ENCODE data around the gene ADORA2B. TPM values are rescaled to one million over a fixed set of nuclear protein-coding genes. Genes with fewer than 3 reads are reported as not detected.

Gene ADORA2B
- total and polyA plus RNA-seq, 2 experiments from 2014 or later = 3.3 to 7.9 TPM

- TF ChIP-seq ZNF462 (CRISPR knock-in tag; IDR thresholded peaks at IDR 0.05) (no peak), POLR2AphosphoS5 (IDR thresholded peaks at IDR 0.05; ENCODE audit: low read depth) (no peak)
- TF ChIP-seq, protein P1, sequence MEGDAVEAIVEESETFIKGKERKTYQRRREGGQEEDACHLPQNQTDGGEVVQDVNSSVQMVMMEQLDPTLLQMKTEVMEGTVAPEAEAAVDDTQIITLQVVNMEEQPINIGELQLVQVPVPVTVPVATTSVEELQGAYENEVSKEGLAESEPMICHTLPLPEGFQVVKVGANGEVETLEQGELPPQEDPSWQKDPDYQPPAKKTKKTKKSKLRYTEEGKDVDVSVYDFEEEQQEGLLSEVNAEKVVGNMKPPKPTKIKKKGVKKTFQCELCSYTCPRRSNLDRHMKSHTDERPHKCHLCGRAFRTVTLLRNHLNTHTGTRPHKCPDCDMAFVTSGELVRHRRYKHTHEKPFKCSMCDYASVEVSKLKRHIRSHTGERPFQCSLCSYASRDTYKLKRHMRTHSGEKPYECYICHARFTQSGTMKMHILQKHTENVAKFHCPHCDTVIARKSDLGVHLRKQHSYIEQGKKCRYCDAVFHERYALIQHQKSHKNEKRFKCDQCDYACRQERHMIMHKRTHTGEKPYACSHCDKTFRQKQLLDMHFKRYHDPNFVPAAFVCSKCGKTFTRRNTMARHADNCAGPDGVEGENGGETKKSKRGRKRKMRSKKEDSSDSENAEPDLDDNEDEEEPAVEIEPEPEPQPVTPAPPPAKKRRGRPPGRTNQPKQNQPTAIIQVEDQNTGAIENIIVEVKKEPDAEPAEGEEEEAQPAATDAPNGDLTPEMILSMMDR (conservative IDR thresholded peaks at IDR 0.05; ENCODE audit: low read depth in 2 of 2) = no peak
These were observed 28.9 kb downstream of the ADORA2B start (continued) for GRCh38 chr17:15973834-15974233.

DNA sequence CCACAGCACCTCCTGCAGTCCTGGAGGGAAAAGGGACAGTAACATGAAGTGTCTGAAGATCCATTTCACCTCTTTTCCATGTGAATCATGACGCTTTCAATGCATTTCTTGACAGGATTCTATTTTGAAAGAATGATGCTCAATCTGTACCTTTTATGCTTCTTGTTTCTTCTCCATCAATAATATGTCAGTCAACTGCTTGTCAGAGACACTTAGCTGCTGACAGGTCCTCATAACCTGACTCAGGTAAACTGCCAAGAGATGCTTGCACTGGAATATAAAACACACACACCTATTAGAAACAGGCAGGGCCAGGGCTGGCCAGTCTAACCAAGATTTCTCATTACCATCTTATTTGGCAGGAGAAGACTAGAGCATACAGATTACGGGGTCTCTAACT is 33.0 kb downstream of the ADORA2B start:
- Histone ChIP-seq H3F3A (replicated peaks; ENCODE audit: low read depth) (0 out of 2 replicates have a peak, but pooled peaks cover 3% of the 10 kb centered on the region), H3K4me2 (no peak overlapping the region), H3K4me3 (no peak overlapping the region), H3K36me3 (ENCODE audit: insufficient read depth) (no peaks in the 10 kb centered on the region; the same call in 1 of the 2 replicates), H3K27me3 (ENCODE audit: insufficient read depth) (no peaks in the 10 kb centered on the region), H2AFZ (no peak overlapping the region), H3K79me2 (replicated peaks; ENCODE audit: insufficient read depth) (no peaks in the 10 kb centered on the region), H3K27ac (ENCODE audit: low read depth) (no peak overlapping the region), H3K9me2 (ENCODE audit: insufficient read depth) (no peaks in the 10 kb centered on the region), H4K20me1 (replicated peaks; ENCODE audit: insufficient read depth) (0 out of 2 replicates have a peak, but pooled peaks cover 3% of the 10 kb centered on the region), H3K4me1 (ENCODE audit: insufficient read depth) (peaks cover 7% of the 10 kb centered on the region; the same call in 1 of the 2 replicates)
- Mint-ChIP-seq H3K4me1 (peaks cover 10% of the 10 kb centered on the region), H3K9me3 (peaks cover 8% of the 10 kb centered on the region), H3K36me3 (ENCODE audit: low read depth) (peaks cover 69% of the 10 kb centered on the region), H3K27ac (peak overlapping the region; percentile 24), H3K4me3 (no peak overlapping the region), H3K27me3 (ENCODE audit: insufficient read depth, low read depth, poor library complexity) (no peaks in the 10 kb centered on the region)
- ATAC-seq = no peak
- TF ChIP-seq EZH2phosphoT487 (IDR thresholded peaks at IDR 0.05; ENCODE audit: unreplicated experiment) = no peak
- no peak for TF ChIP-seq ZNF331 (CRISPR knock-in tag; IDR thresholded peaks at IDR 0.05; ENCODE audit: low read depth)
- no peak for TF ChIP-seq POLR2AphosphoS5 (IDR thresholded peaks at IDR 0.05; ENCODE audit: low read depth)
- no peak for DNase-seq (ENCODE audit: low spot score)
